Liver (tissue), 2 donors: ENCODE measurements around the gene ARIH1.
"Not testable (repeated sequence)": the region's sequence is repeated elsewhere in the genome, so short reads cannot be mapped to it uniquely, and the experiment has no call there.

Experiments used
- SP1 ChIP-seq: IDR thresholded peaks from 2 replicates; pipeline ENCODE4 v1.6.1; 2018; ENCODE audit warnings: antibody characterized with exemption, mild to moderate bottlenecking
- YY1 ChIP-seq: IDR thresholded peaks from 2 replicates; pipeline ENCODE4 v1.6.1; 2016; ENCODE audit warnings: antibody characterized with exemption, mild to moderate bottlenecking
- donor health status: healthy.

DNA sequence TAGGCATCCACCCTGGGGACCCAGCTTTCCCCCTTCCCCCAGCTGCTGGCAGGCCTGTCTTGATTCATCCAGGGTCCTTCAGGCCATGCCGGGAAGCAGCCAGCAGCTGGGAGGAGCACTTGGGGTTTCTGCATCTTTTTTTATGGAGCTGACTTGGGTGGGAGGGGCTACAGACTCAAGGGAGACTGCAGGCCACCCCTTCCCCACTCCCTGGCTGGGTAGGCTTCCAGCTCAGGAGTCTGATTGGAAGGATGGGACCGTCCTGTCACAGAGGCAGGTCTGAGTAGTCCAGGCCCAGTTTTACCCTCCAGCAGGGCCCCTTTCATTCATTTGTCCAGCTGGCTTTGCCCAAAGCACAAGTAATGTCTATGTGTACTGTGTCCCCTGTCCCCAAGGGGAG lies 168.1 kb downstream of the ARIH1 start:
- TF ChIP-seq SP1, YY1: not testable (repeated sequence)
